ENCODE measurements around the gene ZDHHC18.

DNA sequence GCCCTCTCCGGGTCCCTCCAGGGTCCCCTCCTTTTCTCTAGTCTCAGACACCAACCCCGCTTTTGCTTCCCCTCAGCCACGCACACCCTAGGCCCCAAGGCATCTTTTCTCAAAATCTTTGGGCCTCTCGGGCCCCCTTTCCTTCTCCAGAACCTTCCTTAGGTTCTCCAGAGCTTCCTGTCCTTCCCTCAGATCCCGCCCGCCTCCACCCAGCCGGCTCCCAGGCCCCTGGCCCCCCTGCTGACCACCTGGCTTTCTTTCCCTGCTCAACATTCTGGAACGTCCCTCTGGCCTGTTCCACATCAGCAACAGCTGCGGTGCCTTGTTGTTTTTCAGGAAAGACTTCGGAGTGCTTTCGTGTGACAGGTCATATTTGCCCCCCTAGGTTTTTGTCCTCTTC, 1.2 kb downstream of the ZDHHC18 start:
- TF ChIP-seq CTCF (conservative IDR thresholded peaks at IDR 0.05; ENCODE audit: low read length) (no peak), EZH2phosphoT487 (IDR thresholded peaks at IDR 0.05; ENCODE audit: borderline replicate concordance, low read depth, low read length) (no peak)

Measured in OCI-LY7 (cell line).